ENCODE measurements around the gene FLYWCH2. TPM values are rescaled to one million over a fixed set of nuclear protein-coding genes. Genes with fewer than 3 reads are reported as not detected.

Gene FLYWCH2
- total and polyA plus RNA-seq, 9 of the 15 experiments (the other 6 are each of a cell fraction or from before 2014, with no cell fraction given), result 0.70 to 55.5 (median 7.6) TPM

GRCh38 chr16:2905241-2905987 lies 22.4 kb downstream of the FLYWCH2 start (continued):
- TF ChIP-seq, protein P1, sequence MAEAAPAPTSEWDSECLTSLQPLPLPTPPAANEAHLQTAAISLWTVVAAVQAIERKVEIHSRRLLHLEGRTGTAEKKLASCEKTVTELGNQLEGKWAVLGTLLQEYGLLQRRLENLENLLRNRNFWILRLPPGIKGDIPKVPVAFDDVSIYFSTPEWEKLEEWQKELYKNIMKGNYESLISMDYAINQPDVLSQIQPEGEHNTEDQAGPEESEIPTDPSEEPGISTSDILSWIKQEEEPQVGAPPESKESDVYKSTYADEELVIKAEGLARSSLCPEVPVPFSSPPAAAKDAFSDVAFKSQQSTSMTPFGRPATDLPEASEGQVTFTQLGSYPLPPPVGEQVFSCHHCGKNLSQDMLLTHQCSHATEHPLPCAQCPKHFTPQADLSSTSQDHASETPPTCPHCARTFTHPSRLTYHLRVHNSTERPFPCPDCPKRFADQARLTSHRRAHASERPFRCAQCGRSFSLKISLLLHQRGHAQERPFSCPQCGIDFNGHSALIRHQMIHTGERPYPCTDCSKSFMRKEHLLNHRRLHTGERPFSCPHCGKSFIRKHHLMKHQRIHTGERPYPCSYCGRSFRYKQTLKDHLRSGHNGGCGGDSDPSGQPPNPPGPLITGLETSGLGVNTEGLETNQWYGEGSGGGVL (CRISPR knock-in tag; IDR thresholded peaks at IDR 0.05), result no peak
- TF ChIP-seq CHD1 (IDR thresholded peaks at IDR 0.05; ENCODE audit: low read length) (no peak), PPARD (CRISPR knock-in tag; IDR thresholded peaks at IDR 0.05) (no peak), NFIC (IDR thresholded peaks at IDR 0.05) (peak; percentile 55), MAZ (CRISPR knock-in tag; conservative IDR thresholded peaks at IDR 0.05 in 1 of 2, IDR thresholded peaks at IDR 0.05 in 1 of 2) (peak; percentile 46 to 68; a peak in 2 of 4 replicates), PTRF (tag; IDR thresholded peaks at IDR 0.05) (no peak), ZFP1 (CRISPR knock-in tag; IDR thresholded peaks at IDR 0.05) (no peak), NFRKB (IDR thresholded peaks at IDR 0.05; ENCODE audit: low read depth) (no peak), ZNF224 (CRISPR knock-in tag; IDR thresholded peaks at IDR 0.05) (no peak), FOXM1 (IDR thresholded peaks at IDR 0.05; ENCODE audit: low read depth) (no peak), FOXM1 (CRISPR knock-in tag; IDR thresholded peaks at IDR 0.05; ENCODE audit: low read depth) (no peak; the same call in 1 of the 2 replicates), POLR3A (IDR thresholded peaks at IDR 0.05; ENCODE audit: borderline replicate concordance, extremely low read depth, insufficient read depth, insufficient read length) (no peak), TAF7 (tag; IDR thresholded peaks at IDR 0.05) (peak; percentile 84), CXXC5 (CRISPR knock-in tag; IDR thresholded peaks at IDR 0.05) (0 out of 2 replicates have a peak, but pooled peaks have one; percentile 58), ZKSCAN1 (IDR thresholded peaks at IDR 0.05; ENCODE audit: low read depth, low read length) (no peak), ADNP (tag; IDR thresholded peaks at IDR 0.05) (no peak)
- TF ChIP-seq, protein P2, sequence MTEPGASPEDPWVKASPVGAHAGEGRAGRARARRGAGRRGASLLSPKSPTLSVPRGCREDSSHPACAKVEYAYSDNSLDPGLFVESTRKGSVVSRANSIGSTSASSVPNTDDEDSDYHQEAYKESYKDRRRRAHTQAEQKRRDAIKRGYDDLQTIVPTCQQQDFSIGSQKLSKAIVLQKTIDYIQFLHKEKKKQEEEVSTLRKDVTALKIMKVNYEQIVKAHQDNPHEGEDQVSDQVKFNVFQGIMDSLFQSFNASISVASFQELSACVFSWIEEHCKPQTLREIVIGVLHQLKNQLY (CRISPR knock-in tag; conservative IDR thresholded peaks at IDR 0.05), result no peak
- TF ChIP-seq, protein P3, sequence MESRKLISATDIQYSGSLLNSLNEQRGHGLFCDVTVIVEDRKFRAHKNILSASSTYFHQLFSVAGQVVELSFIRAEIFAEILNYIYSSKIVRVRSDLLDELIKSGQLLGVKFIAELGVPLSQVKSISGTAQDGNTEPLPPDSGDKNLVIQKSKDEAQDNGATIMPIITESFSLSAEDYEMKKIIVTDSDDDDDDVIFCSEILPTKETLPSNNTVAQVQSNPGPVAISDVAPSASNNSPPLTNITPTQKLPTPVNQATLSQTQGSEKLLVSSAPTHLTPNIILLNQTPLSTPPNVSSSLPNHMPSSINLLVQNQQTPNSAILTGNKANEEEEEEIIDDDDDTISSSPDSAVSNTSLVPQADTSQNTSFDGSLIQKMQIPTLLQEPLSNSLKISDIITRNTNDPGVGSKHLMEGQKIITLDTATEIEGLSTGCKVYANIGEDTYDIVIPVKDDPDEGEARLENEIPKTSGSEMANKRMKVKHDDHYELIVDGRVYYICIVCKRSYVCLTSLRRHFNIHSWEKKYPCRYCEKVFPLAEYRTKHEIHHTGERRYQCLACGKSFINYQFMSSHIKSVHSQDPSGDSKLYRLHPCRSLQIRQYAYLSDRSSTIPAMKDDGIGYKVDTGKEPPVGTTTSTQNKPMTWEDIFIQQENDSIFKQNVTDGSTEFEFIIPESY (CRISPR knock-in tag; IDR thresholded peaks at IDR 0.05), result no peak
- TF ChIP-seq, protein P4, sequence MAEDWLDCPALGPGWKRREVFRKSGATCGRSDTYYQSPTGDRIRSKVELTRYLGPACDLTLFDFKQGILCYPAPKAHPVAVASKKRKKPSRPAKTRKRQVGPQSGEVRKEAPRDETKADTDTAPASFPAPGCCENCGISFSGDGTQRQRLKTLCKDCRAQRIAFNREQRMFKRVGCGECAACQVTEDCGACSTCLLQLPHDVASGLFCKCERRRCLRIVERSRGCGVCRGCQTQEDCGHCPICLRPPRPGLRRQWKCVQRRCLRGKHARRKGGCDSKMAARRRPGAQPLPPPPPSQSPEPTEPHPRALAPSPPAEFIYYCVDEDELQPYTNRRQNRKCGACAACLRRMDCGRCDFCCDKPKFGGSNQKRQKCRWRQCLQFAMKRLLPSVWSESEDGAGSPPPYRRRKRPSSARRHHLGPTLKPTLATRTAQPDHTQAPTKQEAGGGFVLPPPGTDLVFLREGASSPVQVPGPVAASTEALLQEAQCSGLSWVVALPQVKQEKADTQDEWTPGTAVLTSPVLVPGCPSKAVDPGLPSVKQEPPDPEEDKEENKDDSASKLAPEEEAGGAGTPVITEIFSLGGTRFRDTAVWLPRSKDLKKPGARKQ (CRISPR knock-in tag; IDR thresholded peaks at IDR 0.05), result no peak
